HG02973 (cell line): ENCODE data around the gene TECR.
A peak's percentile ranks its signal among the peaks of the same experiment; 100 is the strongest.
"Not testable (repeated sequence)": the region's sequence is repeated elsewhere in the genome, so short reads cannot be mapped to it uniquely, and the experiment has no call there.

ENCODE experiments used
- ATAC-seq: cut with Tn5 transposase; IDR thresholded peaks from one replicate; pipeline ENCODE4 v1.9.1; 2021; ENCODE audit warnings: moderate library complexity; ENCODE audit not compliant: unreplicated experiment

TECR gene

DNA sequence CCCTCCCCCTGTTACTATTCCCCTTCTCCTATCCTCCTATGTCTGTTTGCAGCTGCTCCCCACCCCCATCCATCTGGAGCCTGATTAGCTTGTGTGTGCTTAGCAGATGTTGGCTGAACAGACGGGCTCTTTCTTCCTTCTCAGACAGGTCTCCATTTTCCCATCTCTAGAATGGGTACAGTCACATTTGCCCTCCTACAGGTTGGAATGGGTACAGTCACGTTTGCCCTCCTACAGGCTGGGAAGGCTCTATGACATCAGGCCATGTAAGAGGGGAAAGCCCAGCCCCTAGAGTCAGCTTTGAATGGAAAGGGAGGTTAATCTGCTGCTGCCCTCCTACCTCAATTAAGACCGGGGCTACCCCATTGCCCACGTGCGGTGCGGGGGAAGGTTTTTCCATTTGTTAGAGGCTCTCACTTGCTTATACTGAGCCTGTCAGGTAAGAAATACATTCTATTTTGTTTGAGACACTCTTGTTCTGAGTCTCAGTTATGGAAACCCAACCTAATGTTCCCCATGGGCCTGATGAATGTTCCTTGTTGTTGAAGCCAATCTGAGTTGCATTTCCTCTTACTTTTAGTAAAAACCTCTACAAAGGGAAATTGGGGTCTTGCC lies 51.3 kb downstream of the TECR start:
- no peak for ATAC-seq

DNA sequence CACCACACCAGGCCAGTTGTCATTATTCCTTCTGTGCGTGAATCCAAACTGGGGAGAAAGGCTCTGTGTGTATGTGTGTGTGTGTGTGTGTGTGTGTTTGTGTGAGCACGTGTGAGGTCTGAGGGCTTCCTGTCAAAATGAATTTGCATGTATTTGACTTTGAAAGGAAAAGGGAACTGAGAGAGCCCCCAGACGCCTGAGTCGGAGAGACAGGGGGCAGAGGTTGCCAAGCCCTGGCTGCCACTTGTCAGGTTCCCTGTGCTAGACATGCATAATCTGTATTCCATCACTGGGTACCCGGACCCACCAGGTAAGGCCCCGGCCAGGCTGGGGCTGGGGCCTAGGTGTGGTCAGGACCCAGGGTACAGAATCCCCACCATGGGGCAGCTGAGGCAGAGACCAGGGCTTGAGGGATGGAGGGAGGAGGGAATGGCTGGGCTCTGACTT lies 53.5 kb downstream of the TECR start, which contains the start of gene CLEC17A:
CLEC17A (plus strand) TSS at position 191 of the 447 bp plus-strand sequence; CDS start at position 268, 77 bp downstream.
- ATAC-seq: no peak

- ATAC-seq: not testable (repeated sequence)
Observed at GRCh38 chr19:14584372-14584771, 55.0 kb downstream of the TECR start.

- ATAC-seq: peak; percentile 60
Observed at GRCh38 chr19:14585187-14585586, 55.8 kb downstream of the TECR start.

DNA sequence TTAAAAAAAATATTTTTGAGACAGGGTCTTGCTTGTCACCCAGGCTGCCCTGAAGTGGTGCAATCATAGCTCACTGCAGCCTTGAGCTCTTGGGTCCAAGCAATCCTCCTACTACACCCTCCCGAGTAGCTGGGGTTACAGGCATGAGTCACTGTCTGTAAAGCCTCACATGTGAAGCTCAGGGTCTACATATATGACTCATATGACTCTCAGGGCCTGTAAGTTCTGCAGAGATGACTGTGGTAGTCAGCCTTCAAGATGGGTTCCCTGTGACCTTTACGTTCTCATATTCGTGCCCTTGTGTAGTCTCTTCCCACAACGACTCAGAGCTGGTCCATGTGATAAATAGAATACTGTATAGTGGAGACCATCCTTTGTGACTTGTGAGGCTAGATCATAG lies 60.0 kb downstream of the TECR start:
- ATAC-seq: not testable (repeated sequence)

- ATAC-seq: no peak
Observed at GRCh38 chr19:14595558-14595957, 66.2 kb downstream of the TECR start.

GRCh38 chr19:14599548-14600147 lies 70.3 kb downstream of the TECR start:
- ATAC-seq: no peak

- peak; percentile 86 for ATAC-seq
Observed at GRCh38 chr19:14603990-14604387, 74.6 kb downstream of the TECR start.

GRCh38 chr19:14606627-14607026 lies 77.2 kb downstream of the TECR start:
- ATAC-seq: no peak

DNA sequence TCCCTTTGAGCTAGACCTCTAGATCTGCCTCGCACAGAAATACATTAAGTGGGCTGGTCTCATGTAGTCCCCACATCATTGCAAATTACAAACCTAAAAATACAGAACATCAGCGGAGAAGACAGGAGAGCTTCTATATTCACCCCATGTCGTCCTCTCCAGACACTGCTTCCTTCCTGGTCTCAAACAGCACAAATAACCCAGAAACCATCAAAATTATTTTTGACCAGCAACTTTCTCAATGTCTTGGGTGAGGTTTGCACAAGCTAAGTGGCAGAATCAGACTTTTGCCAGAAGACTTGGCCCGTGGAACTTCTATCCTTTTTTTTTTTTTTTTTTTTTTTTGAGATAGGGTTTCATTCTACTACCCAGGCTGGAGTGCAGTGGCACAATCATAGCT lies 81.7 kb downstream of the TECR start:
- ATAC-seq: no peak

DNA sequence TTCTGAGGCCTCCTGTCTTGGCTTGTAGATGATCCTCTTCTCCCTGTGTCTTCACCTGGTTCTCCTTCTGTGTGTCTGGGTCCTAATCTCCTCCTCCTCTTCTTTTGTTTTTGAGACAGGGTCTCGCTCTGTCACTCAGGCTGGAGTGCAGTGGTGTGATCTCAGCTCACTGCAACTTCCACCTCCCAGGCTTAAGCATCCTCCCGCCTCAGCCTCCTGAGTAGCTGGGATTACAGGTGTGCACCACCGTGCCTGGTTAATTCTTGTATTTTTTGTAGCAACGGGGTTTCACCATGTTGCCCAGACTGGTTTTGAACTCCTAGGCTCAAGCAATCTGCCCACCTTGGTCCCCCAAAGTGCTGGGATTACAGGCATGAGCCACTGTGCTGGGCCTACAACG lies 82.8 kb downstream of the TECR start:
- ATAC-seq: not testable (repeated sequence)

DNA sequence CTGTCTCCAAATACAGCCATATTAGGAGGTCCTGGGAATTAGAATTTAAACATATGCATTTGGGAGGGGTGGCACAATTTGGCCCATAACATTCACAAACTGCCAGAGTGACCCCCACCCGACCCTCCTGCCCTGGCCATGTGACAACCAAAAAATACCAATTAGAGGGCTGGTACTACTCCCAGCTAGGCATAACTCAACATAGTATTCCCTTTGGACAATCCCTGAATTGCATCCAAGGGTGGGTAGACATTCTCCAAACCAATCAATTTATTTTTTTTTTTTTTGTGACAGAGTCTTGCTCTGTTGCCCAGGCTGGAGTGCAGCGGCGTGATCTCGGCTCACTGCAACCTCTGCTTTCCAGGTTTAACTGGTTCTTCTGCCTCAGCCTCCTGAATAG lies 83.3 kb downstream of the TECR start:
- no peak for ATAC-seq

- not testable (repeated sequence) for ATAC-seq
Observed at GRCh38 chr19:14613399-14614098, 84.2 kb downstream of the TECR start.

DNA sequence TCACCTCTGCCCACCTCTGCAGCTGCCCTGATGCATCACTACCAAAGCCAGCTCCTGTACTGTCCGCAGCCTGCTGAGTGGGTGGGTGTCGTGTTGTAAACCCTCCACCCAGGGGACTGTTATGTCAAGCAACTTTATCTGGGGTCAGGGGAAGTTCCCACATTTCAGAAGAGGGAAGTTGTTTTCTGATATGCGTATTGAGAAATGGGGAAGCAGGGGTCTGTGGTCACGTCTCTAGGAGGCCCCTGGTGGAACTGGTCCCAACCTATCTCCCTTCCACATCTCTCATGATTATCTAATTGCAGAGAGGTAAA lies 84.7 kb downstream of the TECR start:
- ATAC-seq: no peak
